H1 (cell line): ENCODE data around the gene GOLGA8J. TPM values are rescaled to one million over a fixed set of nuclear protein-coding genes. Genes with fewer than 3 reads are reported as not detected.

Experiments used
- EP300 ChIP-seq, 2 experiments: IDR thresholded peaks; 1 replicate in 1 of 2; 2 replicates in 1 of 2; pipeline ENCODE4 v1.6.1; 2011 to 2012; ENCODE audit warnings: low read depth in 2 of 2, low read length in 2 of 2, mild to moderate bottlenecking in 2 of 2, borderline replicate concordance in 1 of 2, inconsistent platforms in 1 of 2, moderate library complexity in 1 of 2
- polyA plus RNA-seq, 7 experiments: library from polyadenylated mRNA; depleted of rRNA in 3 of 7; stranded (reverse) in 5 of 7; unstranded in 2 of 7; fragments of >200 nt in 5 of 7; fragments of 200-250 nt in 2 of 7; gene quantifications; 1 replicate in 5 of 7; 2 replicates in 1 of 7; 4 replicates in 1 of 7; pipeline versions ENCODE4 v1.2.1 to v1.2.3, GENCODE V29; 2011 to 2013; ENCODE audit warnings: missing spikeins in 2 of 7, mixed read lengths in 2 of 7
- total RNA-seq: library from RNA; stranded (reverse); fragmentation: NEBNext Ultra II Directional; extraction: Animal tissue kit (Norgen Biotek cat#: 25700); gene quantifications from 2 replicates; pipeline ENCODE4 v1.2.1, GENCODE V29; 2021

Gene GOLGA8J
- total and polyA plus RNA-seq, 2 of the 8 experiments (the other 6 are each of a cell fraction or from before 2014, with no cell fraction given): not detected

DNA sequence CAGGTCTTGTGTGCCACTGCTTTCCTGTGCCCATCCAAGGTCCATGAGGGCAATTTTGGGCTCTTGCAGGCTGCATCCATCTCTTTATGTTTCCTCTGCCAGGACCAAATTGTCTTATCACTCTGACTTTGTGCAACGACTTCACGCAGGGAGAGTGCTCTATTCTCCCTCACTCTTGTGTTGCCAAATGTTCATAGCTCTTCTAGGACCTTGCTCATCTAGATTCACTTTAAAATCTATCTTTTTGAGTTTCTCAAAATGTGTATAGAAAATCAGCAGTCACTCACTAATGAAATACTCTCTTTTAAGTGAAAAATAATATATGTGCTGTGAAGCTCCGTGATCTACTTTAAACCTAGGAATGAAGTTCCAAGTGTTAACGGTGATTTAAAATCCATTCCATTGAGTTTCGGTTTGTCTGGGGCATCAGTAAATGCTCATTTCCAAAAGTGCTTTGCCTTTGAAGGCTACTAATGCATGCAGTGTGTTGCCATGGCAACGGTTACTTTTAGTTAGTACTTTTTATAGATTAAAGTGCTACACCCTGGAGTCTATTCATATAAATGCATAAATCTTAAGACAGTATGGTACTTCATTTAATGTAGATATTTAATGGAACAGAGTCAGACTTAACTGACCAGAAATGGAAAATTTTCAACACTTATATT, 46.6 kb upstream of the GOLGA8J start (continued):
- no peak for TF ChIP-seq EP300 (IDR thresholded peaks at IDR 0.05; ENCODE audit: borderline replicate concordance in 1 of 2, low read depth in 2 of 2, low read length in 2 of 2)
- TF ChIP-seq, all 59 proteins: peak for 0
